Tibial nerve (tissue), 4 donors: ENCODE data around the gene HECW1. TPM values are rescaled to one million over a fixed set of nuclear protein-coding genes. Genes with fewer than 3 reads are reported as not detected.
A peak's percentile ranks its signal among the peaks of the same experiment; 100 is the strongest.

Experiments
- DNase-seq, 2 donors: peaks; one replicate each; pipeline ENCODE4 v3.0.0-alpha.2; 2019; ENCODE audit warnings: low spot score in 2 of 2
- H3K27ac ChIP-seq, 4 donors: fragments of 200-600 bp; sonication (generic) in 3 of 4; one replicate each; pipeline ENCODE4 v1.5.1; 2017 to 2019; ENCODE audit warnings: mild to moderate bottlenecking in 1 of 4
- H3K27me3 ChIP-seq, 2 donors: fragments of 200-600 bp; sonication (generic) in 1 of 2; one replicate each; pipeline versions ENCODE4 v1.5.1 to v1.6.0; 2017 to 2019
- H3K36me3 ChIP-seq, 3 donors: fragments of 200-600 bp; sonication (generic); one replicate each; pipeline ENCODE4 v1.5.1; 2018 to 2019
- H3K4me1 ChIP-seq, 4 donors: fragments of 200-600 bp; sonication (generic) in 3 of 4; one replicate each; pipeline ENCODE4 v1.5.1; 2017 to 2019
- H3K4me3 ChIP-seq, 4 donors: fragments of 200-600 bp; sonication (generic) in 3 of 4; one replicate each; pipeline ENCODE4 v1.5.1; 2017 to 2019; ENCODE audit warnings: mild to moderate bottlenecking in 1 of 4, moderate library complexity in 1 of 4
- H3K9me3 ChIP-seq, 4 donors: fragments of 200-600 bp; sonication (generic) in 3 of 4; one replicate each; pipeline ENCODE4 v1.5.1; 2017 to 2019
- EP300 ChIP-seq, 2 donors: sonication (generic); formaldehyde crosslinking; IDR thresholded peaks; one replicate each; pipeline ENCODE4 v1.6.1; 2017; ENCODE audit warnings: antibody characterized with exemption in 2 of 2, mild to moderate bottlenecking in 1 of 2
- POLR2A ChIP-seq, 2 donors: fragments of 450-650 bp; IDR thresholded peaks; one replicate each; pipeline ENCODE4 v1.6.1; 2017; ENCODE audit warnings: antibody characterized with exemption in 2 of 2, mild to moderate bottlenecking in 2 of 2, moderate library complexity in 2 of 2
- WGBS, 2 donors: methylation state at CpG; one replicate each; pipeline ENCODE4 v1.1.5; 2018; 5-methylcytosine and 5-hydroxymethylcytosine counted together
- total RNA-seq, 4 donors: library from RNA; depleted of rRNA; stranded (reverse); fragments of >200 nt; gene quantifications; one replicate each; pipeline ENCODE4 v1.1.0, GENCODE V29; 2016
- TF ChIP-seq, protein P1 (sequence below), 5 experiments: fragments of 200-600 bp in 3 of 5; fragments of 450-650 bp in 2 of 5; sonication (generic) in 3 of 5; IDR thresholded peaks; one replicate each; pipeline ENCODE4 v1.5.1; 2016 to 2019; ENCODE audit warnings: antibody characterized with exemption in 5 of 5, mild to moderate bottlenecking in 3 of 5, moderate library complexity in 2 of 5

HECW1 gene
- total RNA-seq, 4 donors from 2014 or later: 3.6 to 10.9 (median 6.5) TPM

- TF ChIP-seq POLR2A (IDR thresholded peaks at IDR 0.05) (no peak), EP300 (IDR thresholded peaks at IDR 0.05) (no peak)
- TF ChIP-seq, protein P1, sequence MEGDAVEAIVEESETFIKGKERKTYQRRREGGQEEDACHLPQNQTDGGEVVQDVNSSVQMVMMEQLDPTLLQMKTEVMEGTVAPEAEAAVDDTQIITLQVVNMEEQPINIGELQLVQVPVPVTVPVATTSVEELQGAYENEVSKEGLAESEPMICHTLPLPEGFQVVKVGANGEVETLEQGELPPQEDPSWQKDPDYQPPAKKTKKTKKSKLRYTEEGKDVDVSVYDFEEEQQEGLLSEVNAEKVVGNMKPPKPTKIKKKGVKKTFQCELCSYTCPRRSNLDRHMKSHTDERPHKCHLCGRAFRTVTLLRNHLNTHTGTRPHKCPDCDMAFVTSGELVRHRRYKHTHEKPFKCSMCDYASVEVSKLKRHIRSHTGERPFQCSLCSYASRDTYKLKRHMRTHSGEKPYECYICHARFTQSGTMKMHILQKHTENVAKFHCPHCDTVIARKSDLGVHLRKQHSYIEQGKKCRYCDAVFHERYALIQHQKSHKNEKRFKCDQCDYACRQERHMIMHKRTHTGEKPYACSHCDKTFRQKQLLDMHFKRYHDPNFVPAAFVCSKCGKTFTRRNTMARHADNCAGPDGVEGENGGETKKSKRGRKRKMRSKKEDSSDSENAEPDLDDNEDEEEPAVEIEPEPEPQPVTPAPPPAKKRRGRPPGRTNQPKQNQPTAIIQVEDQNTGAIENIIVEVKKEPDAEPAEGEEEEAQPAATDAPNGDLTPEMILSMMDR (IDR thresholded peaks at IDR 0.05): no peak
- Histone ChIP-seq H3K36me3 (no peaks in the 10 kb centered on the region), H3K27me3 (peaks cover 0 to 78% of the 10 kb centered on the region in 2 donors), H3K9me3 (no peaks in the 10 kb centered on the region), H3K27ac (no peak overlapping the region), H3K4me1 (peaks cover 0 to 29% (median 17%) of the 10 kb centered on the region in 4 donors), H3K4me3 (peak overlapping the region in 1 of 4 donors; percentile 53)
- DNase-seq: no peak
- 21% methylated on average over 16 to 17 of the region's 17 CpGs for WGBS, 2 donors
Observed at GRCh38 chr7:43111630-43112458, 603 bp upstream of the HECW1 start.

- peak overlapping the region; percentile 23 to 53 (median 28) for H3K4me3 ChIP-seq
- 0% methylated on average over 11 to 24 of the region's 64 CpGs for WGBS, 2 donors
- H3K9me3 ChIP-seq: no peaks in the 10 kb centered on the region
- no peak overlapping the region for H3K27ac ChIP-seq
- H3K4me1 ChIP-seq: peaks cover 0 to 29% (median 17%) of the 10 kb centered on the region in 4 donors
- H3K27me3 ChIP-seq: peaks cover 0 to 82% of the 10 kb centered on the region in 2 donors
- DNase-seq: no peak
- H3K36me3 ChIP-seq: no peaks in the 10 kb centered on the region
- TF ChIP-seq, protein P1 (IDR thresholded peaks at IDR 0.05): no peak
- TF ChIP-seq POLR2A (IDR thresholded peaks at IDR 0.05) (no peak), EP300 (IDR thresholded peaks at IDR 0.05) (no peak)
Observed at GRCh38 chr7:43112941-43113621, 634 bp downstream of the HECW1 start.

GRCh38 chr7:43113622-43114457 is 1.4 kb downstream of the HECW1 start:
- peak overlapping the region; percentile 23 to 53 (median 28) for H3K4me3 ChIP-seq
- H3K9me3 ChIP-seq: no peaks in the 10 kb centered on the region
- no peak overlapping the region for H3K27ac ChIP-seq
- H3K27me3 ChIP-seq: peaks cover 0 to 78% of the 10 kb centered on the region in 2 donors
- peaks cover 0 to 29% (median 17%) of the 10 kb centered on the region in 4 donors for H3K4me1 ChIP-seq
- no peaks in the 10 kb centered on the region for H3K36me3 ChIP-seq
- WGBS, 2 donors: 8% methylated on average over 27 to 36 of the region's 36 CpGs
- TF ChIP-seq EP300 (IDR thresholded peaks at IDR 0.05): no peak
- no peak for DNase-seq

DNA sequence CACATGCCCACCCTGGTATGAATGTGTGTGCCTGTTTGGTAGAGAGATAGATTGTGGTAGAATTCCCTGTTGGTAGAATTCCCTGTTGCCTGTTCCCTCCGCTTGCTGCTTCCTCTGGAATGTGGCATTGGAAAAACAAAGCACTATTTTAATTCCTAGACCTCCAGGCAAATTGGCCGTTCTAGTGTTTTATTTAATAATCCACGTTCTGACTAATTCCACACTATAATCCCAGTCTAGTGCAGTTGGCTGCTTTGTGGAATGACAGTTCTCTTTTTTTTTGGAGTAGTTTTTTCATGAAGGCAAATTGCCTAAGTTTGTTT is 2.0 kb downstream of the HECW1 start:
- Histone ChIP-seq H3K27ac (no peak overlapping the region), H3K9me3 (no peaks in the 10 kb centered on the region), H3K4me1 (peaks cover 0 to 29% (median 17%) of the 10 kb centered on the region in 4 donors), H3K36me3 (no peaks in the 10 kb centered on the region), H3K27me3 (peaks cover 0 to 83% of the 10 kb centered on the region in 2 donors), H3K4me3 (no peak overlapping the region)
- TF ChIP-seq EP300 (IDR thresholded peaks at IDR 0.05) (no peak), POLR2A (IDR thresholded peaks at IDR 0.05) (no peak)
- TF ChIP-seq, protein P1 (IDR thresholded peaks at IDR 0.05): no peak
- WGBS, 2 donors: 20 to 23% methylated on average over 3 of the region's 3 CpGs
- no peak for DNase-seq

- H3K4me1 ChIP-seq: peaks cover 0 to 29% (median 17%) of the 10 kb centered on the region in 4 donors
- no peaks in the 10 kb centered on the region for H3K36me3 ChIP-seq
- no peaks in the 10 kb centered on the region for H3K9me3 ChIP-seq
- WGBS, 2 donors: 74 to 92% methylated on average over 2 of the region's 2 CpGs
- no peak overlapping the region for H3K4me3 ChIP-seq
- no peak overlapping the region for H3K27ac ChIP-seq
- TF ChIP-seq POLR2A (IDR thresholded peaks at IDR 0.05): no peak
- no peak for TF ChIP-seq EP300 (IDR thresholded peaks at IDR 0.05)
- TF ChIP-seq, protein P1 (IDR thresholded peaks at IDR 0.05): no peak
- H3K27me3 ChIP-seq: peaks cover 0 to 83% of the 10 kb centered on the region in 2 donors
- no peak for DNase-seq
Observed at GRCh38 chr7:43116451-43116850, 4.0 kb downstream of the HECW1 start.
